GM21515 (cell line): Measurements from ENCODE around the gene PPOX.

ENCODE experiments used
- ATAC-seq: cut with Tn5 transposase; IDR thresholded peaks from one replicate; pipeline ENCODE4 v1.9.1; 2021; ENCODE audit not compliant: unreplicated experiment

PPOX gene

GRCh38 chr1:161153176-161153575 lies 13.1 kb upstream of the PPOX start:
- no peak for ATAC-seq

DNA sequence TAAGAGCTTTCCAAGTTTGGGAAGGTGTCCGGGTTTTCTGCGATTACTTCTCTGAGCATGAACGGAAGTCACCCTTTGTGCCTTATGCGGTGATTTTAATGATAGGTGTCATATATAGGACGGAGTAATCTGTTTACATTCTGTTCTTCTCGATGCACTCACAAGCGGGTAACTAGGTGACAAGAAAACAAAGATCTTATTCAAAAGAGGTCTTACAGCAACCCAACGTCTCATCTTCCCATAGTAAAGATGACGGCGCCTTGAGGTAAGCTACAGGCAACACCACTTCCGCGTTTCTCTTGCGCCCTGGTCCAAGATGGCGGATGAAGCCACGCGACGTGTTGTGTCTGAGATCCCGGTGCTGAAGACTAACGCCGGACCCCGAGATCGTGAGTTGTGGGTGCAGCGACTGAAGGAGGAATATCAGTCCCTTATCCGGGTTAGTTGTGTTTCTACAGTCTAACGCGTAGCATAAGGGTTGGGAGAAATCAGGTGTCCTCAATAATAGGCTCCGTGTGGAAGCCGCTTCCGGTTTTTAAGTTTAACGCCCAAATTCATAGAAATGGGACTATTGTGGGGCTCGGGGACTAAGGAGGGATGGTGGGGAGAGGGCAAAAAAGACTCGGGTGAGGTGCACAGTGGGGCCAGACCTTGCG lies 12.4 kb upstream of the PPOX start, which contains the start of gene UFC1:
Gene UFC1, plus strand, starts transcription at position 297 of the 656 bp plus-strand sequence. Its CDS starts 20 bp downstream, at position 317.
- ATAC-seq = peak; percentile 80

DNA sequence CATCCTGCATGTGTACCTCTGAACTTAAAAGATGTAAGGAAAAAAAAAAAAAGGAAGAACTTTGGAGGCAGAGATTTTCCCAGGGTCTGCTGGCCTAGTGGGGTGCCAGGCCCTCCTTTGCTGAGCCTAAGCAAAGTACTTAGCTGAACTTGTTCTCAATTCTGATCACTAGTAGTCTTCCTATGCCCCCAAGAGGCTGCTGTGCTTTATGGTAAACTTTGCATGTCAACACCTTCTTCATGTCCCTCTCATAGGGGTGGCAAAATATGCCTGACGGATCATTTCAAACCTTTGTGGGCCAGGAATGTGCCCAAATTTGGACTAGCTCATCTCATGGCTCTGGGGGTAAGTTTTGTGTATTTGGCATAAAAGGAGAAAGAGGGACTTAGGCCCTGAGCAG lies 8.4 kb upstream of the PPOX start:
- ATAC-seq = no peak

- ATAC-seq = no peak
Observed at GRCh38 chr1:161158316-161159010, 7.8 kb upstream of the PPOX start.

DNA sequence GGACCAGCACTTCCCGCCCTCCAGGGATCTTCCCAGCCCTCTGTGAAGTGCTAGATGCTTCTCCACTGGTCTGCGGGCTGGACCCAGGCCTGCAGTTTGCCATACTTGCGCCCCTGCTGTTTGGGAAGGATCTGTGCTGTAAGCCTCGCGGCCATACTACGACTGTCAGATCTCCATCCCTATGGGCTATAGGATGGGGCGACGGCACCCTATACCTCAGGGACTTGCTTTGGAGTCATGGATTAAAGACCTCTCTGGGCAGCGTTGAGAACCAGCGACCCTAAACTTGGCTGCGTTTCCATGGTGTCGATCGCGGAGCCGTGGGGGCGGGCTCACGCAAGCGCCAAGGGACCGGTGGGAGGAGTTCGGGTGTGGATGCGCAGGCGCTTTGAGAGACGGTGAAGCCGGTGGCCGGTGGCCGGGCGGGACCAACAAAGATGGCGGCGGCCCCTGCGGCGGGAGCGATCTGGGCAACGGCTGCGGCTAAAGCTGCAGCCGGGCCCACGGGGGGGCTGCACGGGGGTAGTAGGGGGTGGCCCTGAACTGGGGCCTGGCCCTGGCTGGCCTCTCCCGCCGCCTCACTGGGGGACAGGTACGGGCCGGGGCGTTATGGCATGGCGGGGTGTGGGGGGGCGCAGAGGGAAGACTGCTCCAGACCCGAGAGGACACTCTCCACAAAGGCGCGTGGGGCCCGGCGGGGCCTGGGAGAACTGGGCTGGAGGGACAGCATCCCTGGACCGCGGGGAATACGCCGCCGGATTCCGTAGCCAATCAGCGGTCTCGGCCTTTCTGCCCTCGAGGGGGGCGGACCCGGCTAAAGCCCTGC lies 6.9 kb upstream of the PPOX start, which contains the start of gene USP21:
Gene USP21, plus strand, starts transcription at position 414 of the 826 bp plus-strand sequence. CDS start 1,141 bp downstream, outside the sequence.
- ATAC-seq = peak; percentile 73

GRCh38 chr1:161159913-161160243 lies 6.3 kb upstream of the PPOX start:
- no peak for ATAC-seq

DNA sequence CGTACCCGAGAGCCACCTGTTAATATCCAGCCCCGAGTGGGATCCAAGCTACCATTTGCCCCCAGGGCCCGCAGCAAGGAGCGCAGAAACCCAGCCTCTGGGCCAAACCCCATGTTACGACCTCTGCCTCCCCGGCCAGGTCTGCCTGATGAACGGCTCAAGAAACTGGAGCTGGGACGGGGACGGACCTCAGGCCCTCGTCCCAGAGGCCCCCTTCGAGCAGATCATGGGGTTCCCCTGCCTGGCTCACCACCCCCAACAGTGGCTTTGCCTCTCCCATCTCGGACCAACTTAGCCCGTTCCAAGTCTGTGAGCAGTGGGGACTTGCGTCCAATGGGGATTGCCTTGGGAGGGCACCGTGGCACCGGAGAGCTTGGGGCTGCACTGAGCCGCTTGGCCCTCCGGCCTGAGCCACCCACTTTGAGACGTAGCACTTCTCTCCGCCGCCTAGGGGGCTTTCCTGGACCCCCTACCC lies 5.5 kb upstream of the PPOX start:
- no peak for ATAC-seq

- no peak for ATAC-seq
Observed at GRCh38 chr1:161161652-161162051, 4.6 kb upstream of the PPOX start.

- ATAC-seq = no peak
Observed at GRCh38 chr1:161162052-161162451, 4.2 kb upstream of the PPOX start.

- ATAC-seq = no peak
Observed at GRCh38 chr1:161162806-161163205, 3.4 kb upstream of the PPOX start.

GRCh38 chr1:161163793-161164192 lies 2.4 kb upstream of the PPOX start:
- no peak for ATAC-seq

DNA sequence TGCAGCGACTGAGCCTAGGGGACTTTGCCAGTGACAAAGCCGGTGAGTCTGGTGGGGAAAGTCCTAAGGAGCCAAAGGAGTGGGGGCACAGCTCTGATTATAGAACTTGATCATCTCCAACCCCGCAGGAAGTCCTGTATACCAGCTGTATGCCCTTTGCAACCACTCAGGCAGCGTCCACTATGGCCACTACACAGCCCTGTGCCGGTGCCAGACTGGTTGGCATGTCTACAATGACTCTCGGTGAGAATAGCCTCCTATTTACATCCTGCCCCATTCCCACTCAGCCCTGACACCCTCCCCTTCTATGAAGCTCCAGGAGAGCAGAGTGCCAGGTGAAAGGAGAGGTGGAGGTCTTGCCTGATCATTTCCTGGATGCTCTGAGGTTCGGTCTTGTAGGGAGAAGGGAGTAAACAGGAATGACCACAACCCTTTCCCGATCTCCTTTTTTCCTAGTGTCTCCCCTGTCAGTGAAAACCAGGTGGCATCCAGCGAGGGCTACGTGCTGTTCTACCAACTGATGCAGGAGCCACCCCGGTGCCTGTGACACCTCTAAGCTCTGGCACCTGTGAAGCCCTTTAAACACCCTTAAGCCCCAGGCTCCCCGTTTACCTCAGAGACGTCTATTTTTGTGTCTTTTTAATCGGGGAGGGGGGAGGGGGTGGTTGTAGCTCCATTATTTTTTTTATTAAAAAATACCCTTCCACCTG lies 1.2 kb upstream of the PPOX start:
- no peak for ATAC-seq

- no peak for ATAC-seq
Observed at GRCh38 chr1:161166669-161167548, 683 bp downstream of the PPOX start.

- ATAC-seq = no peak
Observed at GRCh38 chr1:161168906-161169305, 2.7 kb downstream of the PPOX start.

GRCh38 chr1:161171191-161171590 lies 5.0 kb downstream of the PPOX start:
- ATAC-seq = no peak

DNA sequence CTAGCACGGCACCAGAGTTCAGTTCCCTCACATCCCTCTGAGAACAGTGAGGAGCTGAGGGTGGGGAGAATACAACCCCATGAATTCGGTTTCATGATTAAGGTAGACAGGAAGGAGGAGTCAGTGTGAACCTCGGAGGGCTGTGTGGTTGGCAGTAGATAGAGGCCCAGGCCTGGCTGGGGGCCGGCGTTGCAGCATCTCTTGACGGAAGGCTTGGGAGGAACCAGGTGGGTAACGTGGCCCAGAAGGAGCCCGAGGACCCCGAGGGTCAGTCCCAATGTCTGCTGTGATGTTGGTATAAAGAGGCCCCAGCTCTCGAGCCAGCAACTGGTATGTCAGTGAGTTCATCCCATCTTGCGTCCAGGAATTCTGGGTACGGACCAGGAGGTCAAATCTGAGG lies 5.5 kb downstream of the PPOX start:
- ATAC-seq = no peak

GRCh38 chr1:161172349-161172748 lies 6.1 kb downstream of the PPOX start:
- no peak for ATAC-seq

GRCh38 chr1:161172776-161173376 lies 6.7 kb downstream of the PPOX start:
- ATAC-seq = no peak

- ATAC-seq = no peak
Observed at GRCh38 chr1:161173711-161174110, 7.5 kb downstream of the PPOX start.

- no peak for ATAC-seq
Observed at GRCh38 chr1:161174911-161175310, 8.7 kb downstream of the PPOX start.
